EH (cell line): ENCODE data around the gene CTRB1.
A peak's percentile ranks its signal among the peaks of the same experiment; 100 is the strongest.
"Not testable (repeated sequence)": the region's sequence is repeated elsewhere in the genome, so short reads cannot be mapped to it uniquely, and the experiment has no call there.

Experiments used
- DNase-seq: peaks from one replicate; pipeline ENCODE4 v3.0.0-alpha.2; 2015; ENCODE audit warnings: low read depth

Gene CTRB1

DNA sequence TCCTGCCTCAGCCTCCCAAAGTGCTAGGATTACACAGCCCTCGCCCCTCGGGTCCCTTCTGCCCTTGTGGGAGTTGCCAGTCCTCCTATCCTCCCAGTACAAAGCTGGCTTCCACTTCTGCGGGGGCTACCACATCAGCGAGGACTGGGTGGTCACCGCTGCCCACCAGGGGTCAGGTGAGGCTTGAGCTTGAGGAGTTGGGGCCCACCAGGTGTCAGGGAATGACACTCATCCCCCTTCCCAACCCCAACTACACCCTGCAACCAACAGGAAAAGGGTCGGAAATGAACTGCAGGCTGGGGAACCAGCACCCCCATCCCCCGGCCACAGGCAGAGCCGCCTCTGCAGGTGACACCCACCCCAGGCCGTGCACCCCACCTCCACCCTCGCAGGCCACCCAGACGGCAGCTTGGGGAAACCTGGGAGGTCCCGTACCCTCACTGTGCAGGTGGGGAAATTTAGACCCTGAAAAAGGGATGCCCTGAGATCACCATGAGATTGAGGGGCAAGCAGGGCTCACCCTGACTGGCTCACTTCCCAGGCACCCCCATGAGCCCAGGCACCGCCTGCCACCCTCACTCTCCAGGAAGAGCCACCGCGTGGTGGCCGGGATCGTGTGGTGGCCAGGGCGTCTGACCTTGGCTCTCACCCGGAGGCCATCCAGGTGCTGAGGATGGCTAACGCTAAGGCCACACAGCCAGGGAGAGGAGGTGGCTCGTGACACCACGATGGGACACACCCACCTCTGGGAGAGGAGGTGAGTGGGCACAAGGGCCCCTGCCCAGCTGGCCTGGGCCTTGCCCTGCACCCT is 8.0 kb downstream of the CTRB1 start:
- no peak for DNase-seq

DNA sequence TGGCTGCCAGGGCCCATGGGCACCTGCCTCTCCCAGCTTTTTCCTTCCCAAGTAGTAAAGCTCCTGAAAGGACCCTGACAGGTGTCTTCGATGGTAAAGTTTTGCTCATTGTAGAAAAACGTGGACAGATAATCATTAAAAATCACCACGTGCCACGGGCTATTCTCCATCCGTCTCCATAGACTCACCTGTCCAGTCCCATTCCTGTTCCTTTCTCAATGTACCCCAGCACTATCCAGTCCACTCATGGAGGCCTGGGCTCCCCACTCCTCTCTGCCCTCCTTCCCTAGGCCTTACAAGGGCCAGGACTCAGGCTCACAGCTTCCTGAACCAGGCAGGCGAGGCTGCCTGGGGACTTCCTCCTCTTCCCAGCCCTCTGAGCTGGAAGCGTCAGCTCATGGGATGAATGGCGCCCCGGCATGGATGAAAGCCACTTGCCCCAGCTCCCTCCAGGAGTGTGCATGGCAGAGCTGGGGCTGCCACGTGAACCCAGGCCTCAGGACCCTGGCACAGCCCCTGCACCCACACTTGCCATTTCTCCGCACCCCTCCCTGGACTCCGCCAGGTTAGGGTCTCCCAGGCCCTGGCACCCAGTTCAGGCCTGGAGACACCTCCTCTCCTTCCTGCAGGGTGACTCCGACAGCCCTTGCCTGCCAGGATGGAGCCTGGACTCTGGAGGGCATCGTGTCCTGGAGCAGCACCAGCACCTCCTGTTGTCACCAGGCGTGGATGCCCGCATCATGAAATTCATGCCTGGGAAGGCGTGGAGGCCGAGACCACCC is 8.8 kb downstream of the CTRB1 start:
- DNase-seq: no peak

DNA sequence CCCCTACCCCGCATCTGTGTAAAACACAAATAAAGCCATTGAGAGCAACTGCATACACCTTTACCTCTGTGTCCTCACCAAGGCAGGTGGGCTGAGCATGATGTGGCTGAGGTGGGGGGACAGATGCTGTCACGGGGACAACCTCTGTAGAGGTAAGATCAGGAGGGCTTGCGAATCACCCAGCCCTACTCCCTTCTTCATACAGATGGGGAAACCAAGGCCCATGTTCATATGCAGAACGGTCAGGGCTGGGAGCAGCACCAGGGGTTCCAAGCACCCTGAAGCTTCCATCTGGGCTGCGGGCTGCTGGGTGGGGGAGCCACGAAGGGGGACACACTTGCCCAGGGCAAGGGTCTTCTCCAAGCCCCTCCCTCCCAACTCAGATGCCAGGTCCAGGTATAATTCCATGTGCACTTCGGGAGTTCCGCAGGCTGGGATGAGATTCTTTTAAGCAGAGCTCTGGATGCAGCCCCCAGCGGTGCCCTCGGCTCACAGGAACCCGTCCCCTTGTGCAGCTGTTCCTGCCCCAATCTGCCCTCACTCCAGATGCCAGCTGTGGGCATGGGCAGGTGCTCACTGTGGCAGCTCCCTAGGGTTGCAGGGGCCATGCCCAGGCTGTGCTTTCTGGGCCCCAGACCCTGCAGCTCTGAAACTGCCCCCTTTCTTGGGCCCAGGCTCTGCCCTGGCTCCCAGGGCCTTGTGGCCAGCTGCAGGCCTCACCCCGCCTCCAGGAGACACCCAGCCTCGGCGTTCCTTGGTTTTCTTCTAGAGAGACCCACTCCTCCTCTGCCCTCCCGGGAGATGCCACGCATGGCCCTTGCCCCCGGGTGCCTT is 9.6 kb downstream of the CTRB1 start:
- DNase-seq: no peak

DNA sequence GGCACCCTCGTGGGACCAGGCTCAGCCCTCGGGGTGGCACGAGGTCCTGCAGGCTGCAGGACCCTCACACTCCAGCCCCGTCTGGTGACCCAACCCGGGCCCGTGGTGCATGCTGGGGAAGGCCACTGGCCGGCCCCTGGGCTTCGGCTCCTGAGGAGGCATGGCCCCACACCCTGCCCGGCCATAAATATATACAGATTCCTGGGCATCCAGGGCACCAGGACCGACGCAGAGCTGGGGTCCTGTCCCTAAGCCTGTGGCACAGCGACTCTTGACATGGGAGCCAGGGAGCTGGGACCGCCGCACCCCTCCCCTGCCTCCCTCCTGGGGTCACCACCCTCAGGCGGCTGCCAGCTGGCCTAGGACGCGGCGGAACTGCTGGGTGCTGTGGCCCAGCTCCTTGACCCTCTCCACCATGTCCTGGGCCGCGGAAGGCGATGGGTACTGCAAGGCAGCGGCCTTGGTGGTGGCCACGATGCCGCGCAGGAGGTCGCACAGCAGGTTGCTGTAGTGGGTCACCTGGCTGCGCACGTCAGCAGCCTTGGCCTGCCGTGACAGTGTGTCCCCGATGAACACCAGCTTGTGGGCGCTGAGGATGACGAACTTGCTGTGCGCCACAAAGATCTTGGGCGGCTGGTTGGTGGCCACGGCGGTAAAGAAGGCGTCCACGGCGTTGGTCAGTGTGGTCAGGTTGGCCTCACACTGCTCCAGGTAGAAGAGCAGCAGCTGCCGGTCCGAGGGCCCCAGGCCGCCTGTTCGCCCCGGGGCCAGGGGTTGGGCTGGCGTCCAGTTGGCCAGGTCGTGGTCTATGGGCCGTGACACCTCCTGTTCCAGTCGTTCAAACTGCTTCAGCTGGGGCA is 10.6 kb downstream of the CTRB1 start:
- DNase-seq: no peak

DNA sequence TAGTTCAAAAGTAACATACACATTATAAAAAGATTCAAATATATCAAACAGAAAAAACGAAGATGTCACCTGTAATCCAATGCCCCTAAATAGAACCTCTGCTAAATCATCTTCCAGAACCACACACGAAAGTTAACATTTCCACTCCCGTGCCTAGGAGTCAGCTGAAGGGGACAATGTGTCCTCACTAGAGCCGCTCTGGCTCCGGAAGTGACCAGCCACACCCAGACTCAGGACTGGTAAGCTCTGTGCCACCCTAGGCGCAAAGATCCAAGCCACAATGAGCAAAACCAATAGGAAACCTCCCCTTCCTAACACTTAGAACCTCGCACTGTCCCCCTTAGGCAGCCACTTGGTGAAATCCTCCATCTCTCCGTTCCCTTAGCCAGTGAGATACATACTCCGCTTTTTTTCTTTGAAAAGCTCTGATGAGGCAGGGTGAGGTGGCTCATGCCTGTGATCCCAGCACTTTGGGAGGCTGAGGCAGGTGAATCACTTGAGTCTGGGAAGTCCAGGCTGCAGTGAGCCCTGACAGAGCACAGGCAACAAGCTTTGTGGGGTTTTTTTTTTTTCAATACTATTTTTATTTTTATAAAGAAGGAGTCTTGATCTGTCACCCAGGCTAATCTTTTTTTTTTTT is 11.8 kb downstream of the CTRB1 start:
- DNase-seq: no peak

DNA sequence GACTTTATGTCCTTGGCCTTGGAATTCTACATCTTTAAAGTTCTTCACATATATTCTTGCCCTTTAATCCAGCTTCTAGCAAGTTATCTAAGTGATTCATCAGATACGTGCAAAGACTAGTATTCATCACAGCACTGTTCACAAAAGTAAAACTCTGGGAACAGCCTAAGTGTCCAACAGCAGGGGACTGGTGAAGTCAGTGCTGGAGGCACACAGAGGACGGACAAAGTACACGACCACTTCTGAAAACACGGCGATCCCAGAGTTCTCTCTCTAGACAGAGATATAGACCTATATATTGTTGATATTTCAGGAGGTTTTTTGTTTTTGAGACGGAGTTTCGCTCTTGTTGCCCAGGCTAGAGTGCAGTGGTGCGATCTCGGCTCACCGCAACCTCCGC is 12.8 kb downstream of the CTRB1 start:
- DNase-seq: no peak

DNA sequence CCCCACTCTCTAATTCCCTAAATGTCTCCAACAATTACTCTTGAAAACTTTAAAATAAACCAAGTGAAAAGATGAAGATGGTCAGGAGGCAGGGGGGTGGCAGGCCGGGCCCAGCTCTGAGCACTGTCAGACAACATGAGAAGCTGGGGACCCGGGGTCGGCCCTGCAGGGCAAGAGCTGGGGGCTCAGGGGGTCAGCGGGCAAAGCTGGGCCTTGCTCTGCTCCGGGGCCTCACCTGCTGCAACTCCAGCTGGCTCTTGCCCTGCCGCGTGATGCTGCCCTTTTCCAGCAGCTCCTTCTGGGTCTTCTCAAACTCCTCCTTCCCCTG is 14.8 kb downstream of the CTRB1 start:
- DNase-seq: no peak

DNA sequence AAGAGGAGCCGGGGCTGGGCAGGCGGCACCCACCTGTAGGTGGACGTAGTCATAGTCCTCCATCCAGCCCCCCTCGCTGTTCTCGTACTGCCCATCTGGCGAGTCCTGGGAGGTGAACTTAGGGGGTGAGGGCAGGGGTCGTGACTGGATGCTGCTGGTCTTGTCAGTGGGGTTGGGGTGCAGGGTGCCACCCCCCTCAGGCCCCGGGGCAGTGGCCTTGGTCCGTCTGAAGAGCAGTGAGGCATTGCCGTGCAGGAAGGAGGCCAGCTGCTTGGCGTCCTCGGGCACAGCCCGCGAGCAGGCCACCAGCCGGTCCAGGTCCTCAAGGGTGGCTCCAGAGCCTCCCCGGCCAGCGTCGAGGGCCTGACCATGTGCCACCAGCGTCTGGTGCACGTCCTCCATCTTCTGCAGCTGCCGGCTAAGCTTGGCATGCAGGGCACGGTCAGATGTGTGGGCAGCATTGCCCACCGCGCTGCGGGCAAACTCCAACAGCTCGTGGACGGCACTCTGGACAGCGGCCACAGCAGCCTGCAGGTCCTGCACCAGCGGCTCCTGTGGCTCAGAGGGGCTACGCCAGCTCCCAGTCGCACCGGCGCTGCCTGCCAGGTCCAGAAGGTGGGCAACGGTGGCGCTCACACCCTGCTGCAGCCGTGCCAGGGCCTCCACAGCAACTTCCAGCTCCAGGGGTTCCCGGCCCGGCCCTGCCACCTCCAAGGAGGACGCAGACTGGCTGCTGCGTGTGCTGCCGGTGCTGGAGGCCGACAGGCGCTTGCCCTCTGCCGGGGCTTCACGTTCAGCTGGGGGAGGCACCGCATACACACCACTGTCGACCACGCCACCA is 16.3 kb downstream of the CTRB1 start:
- DNase-seq: no peak

DNA sequence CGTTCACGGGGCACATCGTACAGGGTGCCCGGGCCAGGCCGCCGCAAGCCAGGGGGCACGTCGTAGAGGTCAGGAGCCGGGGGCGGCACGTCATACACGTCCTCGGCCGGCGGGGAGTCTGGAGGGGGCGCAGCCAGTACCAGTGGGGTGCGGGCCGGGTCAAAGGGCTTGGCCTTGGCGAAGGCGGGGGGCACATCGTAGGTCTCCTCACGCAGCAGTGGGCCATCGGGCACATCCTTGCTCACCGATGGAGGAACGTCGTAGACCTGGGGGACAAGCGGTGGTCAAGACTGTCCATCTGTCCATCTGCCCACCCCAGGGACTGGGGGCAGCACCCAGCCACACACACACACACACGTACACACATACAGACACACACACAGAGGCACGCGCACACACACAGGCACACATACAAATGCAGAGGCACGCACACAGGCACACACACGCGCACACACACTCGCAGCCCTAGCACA is 17.0 kb downstream of the CTRB1 start:
- no peak for DNase-seq

DNA sequence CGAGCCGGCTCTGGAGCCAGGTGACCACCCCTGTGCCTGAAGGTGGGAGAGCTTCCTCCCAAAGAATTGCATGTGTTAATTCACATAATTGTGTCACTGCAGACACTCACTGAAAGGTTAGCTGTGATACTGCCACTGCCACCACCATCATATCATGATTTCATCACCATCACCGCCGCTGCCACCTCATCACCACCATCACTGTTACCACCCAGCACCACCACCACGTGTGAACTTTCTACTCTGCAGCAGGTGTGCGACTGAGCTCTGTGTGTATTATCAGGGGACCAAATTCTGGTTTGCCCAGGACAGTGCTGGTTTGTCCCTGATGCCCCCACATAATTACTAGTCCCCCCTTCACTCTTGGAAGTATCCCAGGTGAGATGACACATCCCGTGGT is 17.4 kb downstream of the CTRB1 start:
- no peak for DNase-seq

DNA sequence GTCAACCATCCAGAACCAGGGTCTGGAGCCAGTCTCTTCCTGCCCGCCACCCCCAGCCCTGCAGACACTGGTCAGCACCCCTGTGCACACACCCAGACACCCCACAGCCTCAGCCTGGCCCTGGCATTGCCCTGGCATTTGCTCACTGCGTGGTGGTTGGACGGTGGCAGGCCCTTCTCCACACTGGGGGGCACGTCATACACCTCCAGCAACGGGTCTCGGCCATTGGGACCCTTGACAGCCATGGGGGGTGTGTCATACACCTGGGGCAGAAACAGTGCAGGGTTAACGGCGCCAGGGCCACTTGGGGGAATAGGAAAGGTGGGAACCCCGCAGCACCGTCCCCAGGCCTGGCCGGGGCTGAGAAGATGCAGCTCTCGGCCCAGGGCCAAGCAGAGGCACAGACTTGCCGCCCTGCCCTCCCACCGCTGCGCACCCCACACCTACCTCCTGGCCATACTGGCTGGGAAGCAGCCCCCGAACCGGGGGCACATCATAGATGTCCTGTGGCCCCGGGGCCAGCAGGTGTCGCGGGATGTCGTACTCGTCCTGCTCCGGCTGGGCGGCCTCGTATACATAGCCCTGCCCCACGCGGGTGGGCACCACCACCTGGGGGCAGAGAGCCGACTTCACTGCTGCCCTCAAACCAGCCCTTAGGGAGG is 18.1 kb downstream of the CTRB1 start:
- DNase-seq: no peak

DNA sequence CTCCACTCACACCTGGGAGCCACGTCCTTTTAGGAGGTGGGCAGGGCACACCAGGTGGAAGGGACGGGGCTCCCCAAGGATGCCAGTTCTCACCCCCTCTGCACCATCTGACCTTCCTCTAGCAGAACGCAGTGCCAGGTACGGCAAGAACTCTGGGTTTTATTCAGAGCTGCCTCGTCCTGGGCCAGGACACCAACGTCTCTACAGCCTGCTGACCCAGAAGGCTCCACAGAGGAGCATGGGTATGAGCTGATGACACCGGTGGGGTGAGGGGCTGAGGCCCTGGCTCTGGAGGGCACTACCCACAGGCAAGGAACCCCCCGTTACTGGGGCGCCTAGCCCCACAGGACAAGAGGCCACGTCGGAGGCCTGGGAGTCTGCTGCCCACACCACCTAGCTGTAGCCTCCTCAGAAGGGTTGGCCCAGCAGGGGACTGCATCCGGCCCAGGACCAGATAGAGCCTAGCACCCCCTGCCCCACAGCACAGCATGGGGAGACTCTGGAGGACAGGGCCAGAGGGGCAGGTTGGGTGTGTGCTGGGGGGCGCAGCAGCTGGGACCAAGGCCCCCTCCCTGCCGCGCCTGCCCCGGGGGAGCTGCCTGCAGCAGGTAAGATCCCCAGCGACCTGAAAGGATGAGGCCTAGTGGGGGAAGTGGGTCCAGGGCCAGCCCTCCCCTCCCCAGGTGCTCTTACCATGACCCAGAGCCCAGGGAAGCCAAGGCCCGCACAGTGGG is 18.8 kb downstream of the CTRB1 start:
- DNase-seq: no peak

DNA sequence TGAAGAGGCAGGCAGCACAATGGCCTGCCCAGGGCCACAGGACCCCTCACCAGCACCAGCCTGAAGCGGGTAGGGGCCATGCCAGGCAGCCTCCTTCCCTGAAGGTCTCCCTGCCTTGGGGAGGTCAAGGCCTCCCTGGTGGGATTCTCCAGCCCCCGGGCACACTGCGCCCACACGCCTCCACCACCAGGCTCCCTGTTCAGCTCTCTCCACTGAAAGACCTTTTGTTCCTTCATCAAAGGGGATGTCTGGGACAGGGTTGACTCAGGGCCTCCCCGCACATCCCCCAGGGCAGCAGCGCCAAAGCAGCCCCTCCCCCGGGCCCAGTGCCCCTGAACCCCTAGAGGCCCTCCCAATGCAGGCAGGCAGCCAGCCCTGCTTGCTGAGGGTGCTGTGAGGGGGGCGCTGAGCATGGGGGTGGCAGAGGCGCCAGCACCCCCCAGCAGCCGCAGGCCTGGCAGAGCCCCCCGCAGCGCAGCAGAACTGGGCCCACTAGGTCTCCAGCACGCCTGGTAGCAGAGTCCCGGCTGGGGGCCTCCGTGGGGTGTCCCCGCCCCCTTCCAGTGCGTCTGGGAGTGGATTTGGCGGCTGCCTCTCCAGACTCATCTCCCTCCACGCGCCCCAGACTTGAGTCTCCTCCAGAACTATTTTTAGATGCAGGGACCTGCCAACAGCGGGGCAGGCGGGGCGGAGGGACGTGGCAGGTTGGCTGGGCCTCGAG is 19.5 kb downstream of the CTRB1 start:
- DNase-seq: peak; percentile 95

DNA sequence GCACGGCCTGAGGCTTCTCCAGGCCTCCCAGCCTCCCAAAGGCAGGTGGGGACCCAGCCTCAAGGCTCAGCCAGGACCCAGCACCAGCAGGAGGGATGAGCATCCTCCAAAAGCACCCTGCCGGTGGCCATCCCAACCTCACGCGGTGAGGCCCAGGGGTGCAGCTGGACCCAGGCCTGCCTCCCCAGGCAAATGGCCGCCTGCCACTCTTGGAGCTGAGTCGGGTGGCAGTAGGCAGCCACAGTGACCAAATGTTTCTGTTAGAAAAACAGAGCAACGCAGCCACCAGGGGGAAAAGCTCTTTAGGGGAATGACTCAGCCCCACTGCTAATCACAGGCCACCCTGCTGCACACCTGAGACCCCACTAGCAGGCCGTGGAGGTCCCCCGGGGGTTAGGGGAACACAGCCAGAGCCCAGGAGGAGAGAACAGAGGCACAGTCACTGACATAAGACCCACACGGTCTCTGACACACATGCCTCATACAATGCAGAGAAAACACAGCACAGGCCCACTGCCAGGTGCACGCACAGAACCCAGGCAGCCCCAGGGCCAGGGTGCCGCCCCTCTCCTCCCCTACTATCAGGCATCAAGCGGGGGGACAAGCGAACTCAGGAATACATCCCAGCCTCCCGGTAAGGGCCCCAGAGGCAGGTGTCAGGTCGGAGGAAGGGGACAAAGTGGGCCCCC is 20.2 kb downstream of the CTRB1 start:
- DNase-seq: peak; percentile 79

DNA sequence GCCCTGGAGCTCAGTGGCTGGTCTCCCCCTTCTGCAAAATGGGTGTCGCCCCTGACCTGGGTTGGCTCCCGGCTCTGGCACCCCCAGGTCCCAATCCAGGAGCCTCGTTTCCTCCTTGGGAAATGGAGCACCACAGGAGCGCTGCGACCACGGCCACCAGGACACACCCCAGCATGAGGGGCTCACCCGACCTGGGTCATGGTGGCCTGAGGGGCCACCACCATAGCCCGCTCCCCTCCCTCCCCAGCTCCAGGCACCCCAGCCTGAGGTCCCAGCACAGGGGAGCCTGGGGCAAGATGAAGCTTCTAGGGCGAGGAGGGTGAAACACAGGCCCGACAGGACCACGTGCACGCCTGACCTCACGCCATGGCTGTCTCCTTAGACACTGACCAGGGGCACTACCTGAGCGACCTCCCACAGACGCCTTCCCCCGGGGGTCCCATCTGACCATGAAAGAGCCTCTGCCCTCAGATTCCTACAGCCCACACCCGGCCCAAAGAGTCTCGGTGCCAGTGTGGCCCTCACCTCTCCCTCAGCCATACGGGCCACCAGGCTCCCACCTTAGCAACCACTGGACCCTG is 20.8 kb downstream of the CTRB1 start:
- no peak for DNase-seq

DNA sequence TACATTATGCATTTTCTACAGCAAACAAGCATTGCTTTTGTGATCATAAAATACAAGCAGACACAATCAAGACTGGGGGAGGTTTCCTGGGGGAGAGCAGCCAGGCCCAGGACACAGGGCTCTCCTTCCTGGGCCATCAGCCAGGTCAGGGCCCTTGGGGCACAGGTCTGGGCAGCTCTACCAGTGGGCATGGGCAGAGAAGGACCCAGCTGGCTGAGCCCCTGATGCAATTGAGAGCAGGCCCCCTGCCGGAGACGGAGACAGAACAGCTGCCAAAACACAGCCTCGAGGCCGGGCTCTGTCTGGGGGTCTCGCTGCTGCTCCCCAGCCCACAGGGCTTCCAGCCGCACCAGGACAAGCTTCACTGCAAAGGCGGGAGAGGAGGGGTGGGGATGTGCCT is 21.8 kb downstream of the CTRB1 start:
- DNase-seq: not testable (repeated sequence)

DNA sequence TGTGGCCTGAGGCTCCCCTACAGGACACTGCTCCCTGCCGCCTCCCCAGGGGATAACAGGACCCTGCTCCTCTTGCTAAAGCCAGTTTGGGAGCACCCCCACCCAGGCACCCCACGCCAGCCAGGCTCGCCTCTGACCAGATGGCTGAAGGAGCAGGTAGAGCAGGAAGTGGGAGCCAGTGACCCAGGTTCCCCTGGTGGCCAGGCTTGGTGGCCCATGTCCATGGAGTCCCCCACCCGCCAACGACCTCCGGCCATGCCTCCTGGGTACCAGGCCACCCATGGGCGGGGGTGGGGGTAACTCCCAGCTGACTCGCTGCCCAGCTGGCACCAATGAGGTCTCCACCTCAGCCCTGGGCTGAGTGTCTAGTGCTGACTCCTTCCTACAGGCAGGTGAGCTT is 22.6 kb downstream of the CTRB1 start:
- DNase-seq: no peak
